HL-60 (cell line): ENCODE measurements around the gene PACSIN1.

Experiments used
- GABPA ChIP-seq: IDR thresholded peaks from 2 replicates; pipeline ENCODE4 v1.6.1; 2012; ENCODE audit warnings: low read depth
- POLR2AphosphoS5 ChIP-seq: IDR thresholded peaks from 2 replicates; pipeline ENCODE4 v1.6.1; 2012; ENCODE audit warnings: low read depth
- TF ChIP-seq, protein P1 (sequence below): IDR thresholded peaks from one replicate; pipeline ENCODE4 v1.5.1; 2011; ENCODE audit warnings: low read length, control low read depth, inconsistent platforms; ENCODE audit not compliant: insufficient read depth
- TF ChIP-seq, protein P2 (sequence below): IDR thresholded peaks from 2 replicates; pipeline ENCODE4 v1.6.1; 2012; ENCODE audit warnings: low read depth; ENCODE audit not compliant: insufficient replicate concordance

DNA sequence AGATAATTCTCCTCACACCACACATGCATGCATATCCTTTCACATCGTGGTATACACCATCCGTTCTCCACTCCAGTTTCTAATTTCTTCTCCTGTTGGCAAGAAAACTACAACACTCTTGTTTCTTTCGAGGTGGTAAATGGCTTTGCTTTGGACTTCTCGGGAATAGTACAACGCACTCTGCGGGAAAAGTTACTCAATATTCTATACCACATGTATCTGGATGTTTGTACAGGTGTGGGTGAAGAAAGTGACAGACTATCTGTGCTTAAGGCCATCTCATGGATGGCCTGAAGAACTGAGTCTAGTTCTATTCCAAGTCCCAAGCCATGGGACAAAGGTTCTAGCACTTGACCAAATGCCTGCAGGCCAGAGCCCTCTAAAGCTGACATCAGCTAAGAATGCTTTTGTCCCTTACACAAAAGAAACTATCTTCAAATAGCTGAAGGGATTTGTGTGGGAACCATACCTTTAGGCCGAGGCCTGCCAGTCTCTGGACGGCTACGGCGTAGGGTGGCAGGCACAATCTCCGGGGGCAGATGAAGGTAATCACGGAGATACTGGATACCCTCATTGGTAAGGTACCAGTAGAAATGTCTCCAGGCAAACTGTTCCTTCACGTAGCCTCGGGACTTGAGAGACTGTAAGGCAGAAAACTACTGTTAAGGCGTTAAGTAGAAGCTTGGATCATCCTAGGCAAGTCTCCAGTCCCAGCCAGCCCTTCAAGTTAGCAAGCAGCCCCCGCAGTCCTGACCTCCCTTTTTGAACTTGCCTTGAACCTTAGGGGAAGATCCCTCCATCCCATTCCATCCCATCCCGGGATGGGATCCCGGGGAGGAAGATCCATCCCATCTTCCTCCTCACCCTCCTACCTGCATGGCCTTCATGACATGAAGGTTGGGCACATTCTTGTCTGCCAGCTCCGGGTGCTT lies 41.4 kb upstream of the PACSIN1 start:
- TF ChIP-seq, protein P1, sequence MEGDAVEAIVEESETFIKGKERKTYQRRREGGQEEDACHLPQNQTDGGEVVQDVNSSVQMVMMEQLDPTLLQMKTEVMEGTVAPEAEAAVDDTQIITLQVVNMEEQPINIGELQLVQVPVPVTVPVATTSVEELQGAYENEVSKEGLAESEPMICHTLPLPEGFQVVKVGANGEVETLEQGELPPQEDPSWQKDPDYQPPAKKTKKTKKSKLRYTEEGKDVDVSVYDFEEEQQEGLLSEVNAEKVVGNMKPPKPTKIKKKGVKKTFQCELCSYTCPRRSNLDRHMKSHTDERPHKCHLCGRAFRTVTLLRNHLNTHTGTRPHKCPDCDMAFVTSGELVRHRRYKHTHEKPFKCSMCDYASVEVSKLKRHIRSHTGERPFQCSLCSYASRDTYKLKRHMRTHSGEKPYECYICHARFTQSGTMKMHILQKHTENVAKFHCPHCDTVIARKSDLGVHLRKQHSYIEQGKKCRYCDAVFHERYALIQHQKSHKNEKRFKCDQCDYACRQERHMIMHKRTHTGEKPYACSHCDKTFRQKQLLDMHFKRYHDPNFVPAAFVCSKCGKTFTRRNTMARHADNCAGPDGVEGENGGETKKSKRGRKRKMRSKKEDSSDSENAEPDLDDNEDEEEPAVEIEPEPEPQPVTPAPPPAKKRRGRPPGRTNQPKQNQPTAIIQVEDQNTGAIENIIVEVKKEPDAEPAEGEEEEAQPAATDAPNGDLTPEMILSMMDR: no peak
- TF ChIP-seq GABPA (no peak), POLR2AphosphoS5 (no peak)
- TF ChIP-seq, protein P2, sequence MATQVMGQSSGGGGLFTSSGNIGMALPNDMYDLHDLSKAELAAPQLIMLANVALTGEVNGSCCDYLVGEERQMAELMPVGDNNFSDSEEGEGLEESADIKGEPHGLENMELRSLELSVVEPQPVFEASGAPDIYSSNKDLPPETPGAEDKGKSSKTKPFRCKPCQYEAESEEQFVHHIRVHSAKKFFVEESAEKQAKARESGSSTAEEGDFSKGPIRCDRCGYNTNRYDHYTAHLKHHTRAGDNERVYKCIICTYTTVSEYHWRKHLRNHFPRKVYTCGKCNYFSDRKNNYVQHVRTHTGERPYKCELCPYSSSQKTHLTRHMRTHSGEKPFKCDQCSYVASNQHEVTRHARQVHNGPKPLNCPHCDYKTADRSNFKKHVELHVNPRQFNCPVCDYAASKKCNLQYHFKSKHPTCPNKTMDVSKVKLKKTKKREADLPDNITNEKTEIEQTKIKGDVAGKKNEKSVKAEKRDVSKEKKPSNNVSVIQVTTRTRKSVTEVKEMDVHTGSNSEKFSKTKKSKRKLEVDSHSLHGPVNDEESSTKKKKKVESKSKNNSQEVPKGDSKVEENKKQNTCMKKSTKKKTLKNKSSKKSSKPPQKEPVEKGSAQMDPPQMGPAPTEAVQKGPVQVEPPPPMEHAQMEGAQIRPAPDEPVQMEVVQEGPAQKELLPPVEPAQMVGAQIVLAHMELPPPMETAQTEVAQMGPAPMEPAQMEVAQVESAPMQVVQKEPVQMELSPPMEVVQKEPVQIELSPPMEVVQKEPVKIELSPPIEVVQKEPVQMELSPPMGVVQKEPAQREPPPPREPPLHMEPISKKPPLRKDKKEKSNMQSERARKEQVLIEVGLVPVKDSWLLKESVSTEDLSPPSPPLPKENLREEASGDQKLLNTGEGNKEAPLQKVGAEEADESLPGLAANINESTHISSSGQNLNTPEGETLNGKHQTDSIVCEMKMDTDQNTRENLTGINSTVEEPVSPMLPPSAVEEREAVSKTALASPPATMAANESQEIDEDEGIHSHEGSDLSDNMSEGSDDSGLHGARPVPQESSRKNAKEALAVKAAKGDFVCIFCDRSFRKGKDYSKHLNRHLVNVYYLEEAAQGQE: no peak
